Peyer's patch (tissue), 4 donors: Measurements from ENCODE around the gene ITGAD.

ENCODE experiments used
- CTCF ChIP-seq, 6 experiments: fragments of 450-650 bp in 4 of 6; fragments of 200-600 bp in 2 of 6; sonication (generic) in 1 of 6; IDR thresholded peaks; one replicate each; pipeline ENCODE4 v1.5.1; 2017 to 2019; ENCODE audit warnings: antibody characterized with exemption in 6 of 6, mild to moderate bottlenecking in 3 of 6, moderate library complexity in 1 of 6
- POLR2A ChIP-seq, 2 donors: fragments of 450-650 bp; IDR thresholded peaks; one replicate each; pipeline ENCODE4 v1.5.1; 2017; ENCODE audit warnings: antibody characterized with exemption in 2 of 2, mild to moderate bottlenecking in 2 of 2, moderate library complexity in 2 of 2

- TF ChIP-seq CTCF (IDR thresholded peaks at IDR 0.05) (no peak), POLR2A (IDR thresholded peaks at IDR 0.05) (no peak)
Observed at GRCh38 chr16:31350275-31351005, 42.7 kb upstream of the ITGAD start.
